HuH-7.5 (cell line): ENCODE data around the gene KAT2A.

Experiments used
- DNase-seq: peaks from one replicate; pipeline ENCODE4 v3.0.0; 2011; ENCODE audit warnings: low spot score

Gene KAT2A

DNA sequence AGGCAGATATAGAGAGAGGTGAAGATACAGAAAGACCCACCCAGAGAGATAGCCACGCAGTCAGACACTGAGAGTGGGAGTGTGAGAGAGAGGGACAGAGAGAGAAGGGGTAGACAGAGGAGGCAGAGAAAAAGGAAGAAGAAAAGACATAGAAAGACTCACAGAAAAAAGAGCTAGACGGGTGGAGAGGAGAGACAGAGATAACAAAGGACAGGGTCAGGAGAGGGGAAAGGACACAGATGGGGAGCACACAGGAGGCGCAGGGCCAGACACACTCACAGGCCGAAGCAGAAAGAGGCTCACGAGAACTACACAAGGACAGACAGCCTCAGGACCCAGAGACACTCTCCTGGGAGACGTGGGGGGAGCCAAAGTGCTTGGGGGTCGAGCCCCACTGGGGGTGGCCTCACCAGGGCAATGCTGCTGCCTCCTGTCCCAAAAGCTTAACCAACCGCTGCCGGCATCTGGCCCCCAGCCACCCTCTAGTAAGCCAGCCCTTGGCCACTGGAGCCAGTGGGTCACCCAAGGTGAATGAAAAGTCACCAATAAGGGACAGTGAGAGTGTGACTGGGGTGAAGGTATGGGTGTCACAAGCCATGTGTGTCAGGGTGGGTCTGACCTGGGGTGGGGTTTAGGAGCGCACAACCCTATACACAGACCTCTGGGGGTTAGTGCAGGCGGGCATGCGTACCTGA lies 26.6 kb downstream of the KAT2A start:
- no peak for DNase-seq

DNA sequence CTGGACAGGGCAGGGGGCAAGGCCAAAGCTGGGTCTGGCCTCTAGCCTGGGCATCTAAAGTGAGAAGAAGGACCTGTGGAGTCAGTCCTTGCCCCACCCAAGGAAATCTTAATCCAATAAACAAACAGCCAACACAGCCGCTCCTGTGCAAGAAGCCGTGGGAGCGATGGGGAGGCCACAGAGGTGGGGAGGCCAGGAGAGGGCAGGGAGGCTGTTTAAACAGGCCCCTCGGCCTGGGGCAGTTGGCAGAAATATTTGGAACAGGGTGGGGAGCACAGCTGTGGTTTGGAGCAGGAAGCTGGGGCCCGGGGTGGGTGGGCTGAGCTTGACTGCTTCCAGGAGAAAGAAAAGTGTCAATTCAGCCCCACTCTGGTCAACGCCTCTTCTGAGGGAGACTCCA lies 28.2 kb downstream of the KAT2A start:
- DNase-seq, result no peak

DNA sequence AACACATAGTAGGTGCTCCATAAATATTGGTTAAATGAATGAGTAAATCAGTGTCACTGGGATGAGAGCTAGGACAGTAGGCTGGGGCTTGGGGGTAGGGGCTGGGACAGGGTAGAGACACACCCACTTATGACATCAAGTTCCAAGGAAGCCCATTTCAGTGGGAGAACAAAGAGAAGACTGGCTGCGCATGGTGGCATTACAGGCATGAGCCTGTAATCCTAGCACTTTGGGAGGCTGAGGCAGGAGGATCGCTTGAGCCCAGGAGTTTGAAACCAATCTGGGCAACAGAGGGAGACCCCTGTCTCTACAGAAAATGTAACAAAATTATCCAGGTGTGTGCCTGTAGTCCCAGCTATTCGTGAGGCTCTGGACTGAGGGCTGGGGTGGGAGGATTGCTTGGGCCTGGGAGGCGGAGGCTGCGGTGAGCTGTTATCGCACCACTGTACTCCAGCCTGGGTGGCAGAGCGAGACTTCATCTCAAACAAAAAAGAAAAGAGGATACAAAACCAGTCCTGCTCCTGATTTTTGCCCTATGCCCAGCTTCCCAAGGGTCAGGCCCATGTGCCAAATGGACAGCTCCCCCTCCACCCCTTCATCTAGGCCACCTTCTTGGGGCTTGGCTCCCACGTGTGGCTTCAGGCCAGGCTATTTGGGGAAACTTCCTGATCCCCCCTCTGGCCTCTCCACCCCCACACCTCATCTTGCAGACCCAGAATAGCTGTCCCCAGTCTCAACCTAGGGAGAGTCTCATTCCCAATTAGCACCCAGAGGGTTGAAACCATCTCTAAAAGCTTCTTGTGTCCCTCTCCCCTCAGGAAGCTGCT lies 30.0 kb downstream of the KAT2A start:
- DNase-seq, result no peak

DNA sequence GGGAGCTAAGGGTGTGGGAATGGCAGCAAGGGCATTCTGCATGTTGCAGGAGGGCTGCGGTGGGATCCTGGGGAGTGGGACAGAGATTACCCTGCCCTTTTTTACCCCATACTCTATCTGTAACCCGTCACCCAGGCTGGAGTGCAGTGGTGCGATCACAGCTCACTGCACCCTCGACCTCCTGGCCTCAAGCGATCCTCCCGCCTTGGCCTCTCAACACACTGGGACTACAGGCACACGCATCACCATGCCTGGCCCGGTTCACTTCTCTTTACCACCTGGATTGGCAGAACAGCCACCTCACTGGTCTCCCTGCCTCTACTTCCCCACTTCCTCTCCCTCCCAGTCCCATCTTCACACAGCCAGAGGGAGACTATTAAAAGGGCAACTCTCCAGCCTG lies 32.4 kb downstream of the KAT2A start:
- no peak for DNase-seq

DNA sequence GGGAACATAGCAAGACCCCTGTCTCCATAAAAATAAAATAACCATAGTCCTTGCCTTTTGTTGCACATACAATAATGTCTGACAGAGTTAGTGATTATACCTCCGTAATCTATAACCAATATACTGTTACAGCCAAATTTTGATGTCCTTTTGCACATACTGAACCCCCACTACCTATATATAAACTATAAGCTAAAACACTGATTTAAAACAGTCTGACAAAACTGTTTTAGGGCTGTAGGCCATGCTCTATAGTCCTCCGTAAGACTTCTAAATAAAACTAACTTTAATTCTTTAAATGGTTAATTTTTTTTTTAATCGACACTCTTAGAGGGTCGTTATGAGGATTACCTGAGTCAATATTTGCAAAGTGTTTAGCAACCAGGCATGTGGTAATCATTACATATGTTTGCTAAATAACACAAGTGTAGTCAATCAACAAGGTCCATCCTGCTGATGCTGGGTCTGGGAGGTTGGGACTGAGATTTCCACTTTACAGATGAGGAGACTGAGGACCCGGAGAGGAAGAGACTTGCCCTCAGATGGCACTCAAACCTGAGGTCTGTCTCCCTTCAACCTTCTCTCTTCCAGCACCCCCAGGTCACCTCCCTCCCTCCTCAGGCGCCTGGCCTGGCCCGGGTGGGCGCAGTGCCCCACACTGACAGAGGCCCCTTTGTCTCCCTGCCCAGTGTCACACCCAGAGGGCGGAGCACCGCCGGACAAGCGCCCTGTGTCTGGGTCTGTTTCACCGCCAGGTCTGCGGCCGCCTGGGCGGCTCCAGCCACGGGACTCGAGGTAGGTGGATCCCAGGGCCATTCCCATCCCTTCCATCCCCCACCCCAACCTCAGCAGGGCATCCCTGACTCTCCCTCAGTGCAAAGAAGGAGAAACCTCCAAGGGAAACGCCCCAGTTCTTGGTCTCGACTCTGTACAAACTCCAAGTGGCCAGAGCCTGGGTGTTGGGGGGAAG lies 33.1 kb downstream of the KAT2A start:
- DNase-seq, result peak; percentile 74

DNA sequence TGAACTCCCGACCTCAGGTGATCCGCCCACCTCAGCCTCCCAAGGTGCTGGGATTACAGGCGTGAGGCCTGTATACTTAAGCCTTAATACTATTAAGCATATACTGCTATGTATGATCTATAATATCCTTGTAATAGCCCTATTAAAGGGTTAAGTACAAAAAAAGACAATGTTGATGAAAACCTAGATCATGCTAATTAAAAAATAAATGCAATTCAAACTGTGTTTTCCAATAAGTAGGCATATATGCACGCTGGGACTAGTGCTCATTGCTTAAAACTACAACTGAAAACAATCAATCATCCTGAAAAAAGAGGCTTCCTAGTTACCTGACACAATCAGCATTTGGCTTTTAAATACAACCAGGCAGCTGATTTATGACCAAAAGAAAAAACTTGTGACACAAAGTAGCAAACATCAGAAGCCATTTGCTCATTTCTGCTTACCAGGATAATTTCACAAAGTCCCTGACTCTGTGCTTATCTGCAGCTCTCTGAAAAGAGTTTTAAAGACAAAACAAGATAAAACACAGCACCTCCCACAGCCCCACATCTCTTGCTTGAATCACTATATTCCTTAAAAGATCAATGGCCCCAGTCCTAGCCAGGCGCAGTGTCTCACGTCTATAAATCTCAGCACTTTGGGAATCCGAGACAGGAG lies 34.0 kb downstream of the KAT2A start:
- no peak for DNase-seq

DNA sequence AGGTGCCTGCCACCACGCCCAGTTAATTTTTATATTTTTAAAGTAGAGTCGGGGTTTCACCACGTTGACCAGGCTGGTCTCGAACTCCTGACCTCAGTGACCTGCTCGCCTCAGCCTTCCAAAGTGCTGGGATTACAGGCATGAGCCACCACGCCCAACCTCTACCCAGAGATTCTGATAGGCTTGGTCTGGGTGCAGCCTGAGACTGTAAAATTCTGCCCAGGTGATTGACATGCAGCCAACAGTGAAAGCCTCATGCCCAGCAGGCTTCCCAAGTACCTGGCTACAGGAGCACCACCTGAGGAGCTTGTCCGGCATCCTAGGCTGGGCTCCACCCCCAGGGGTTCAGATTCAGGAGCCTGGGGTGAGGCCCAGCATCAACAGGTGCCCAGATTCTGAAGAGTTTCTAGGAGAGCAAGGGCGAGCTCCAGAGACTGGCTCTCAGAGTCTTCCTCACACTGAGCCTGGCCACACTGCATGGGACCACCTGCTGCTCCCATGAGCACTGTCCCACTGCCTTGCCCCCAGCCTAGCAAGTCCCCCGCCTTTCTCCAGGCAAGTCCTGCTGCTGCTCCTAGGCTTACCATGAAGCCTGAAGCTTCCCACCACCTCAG lies 39.5 kb downstream of the KAT2A start:
- DNase-seq, result no peak

DNA sequence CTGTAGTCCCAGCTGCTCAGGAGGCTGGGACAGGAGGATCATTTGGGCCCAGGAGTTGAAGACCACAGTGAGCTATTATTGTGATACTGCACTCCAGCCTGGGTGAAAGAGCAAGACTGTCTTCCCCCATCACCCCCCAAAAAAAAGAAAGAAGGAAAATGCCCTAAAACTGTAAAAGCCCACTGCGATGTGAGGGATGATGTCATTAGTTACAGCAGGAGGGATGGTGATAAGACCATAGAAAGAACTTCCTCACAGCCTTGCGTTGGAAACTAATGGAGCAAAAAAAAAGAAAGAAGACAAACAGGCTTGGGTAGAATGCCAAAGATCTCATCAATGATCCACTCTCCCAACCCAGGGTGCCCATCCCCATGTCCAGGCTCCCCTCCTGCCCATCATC lies 41.6 kb downstream of the KAT2A start:
- DNase-seq, result no peak

DNA sequence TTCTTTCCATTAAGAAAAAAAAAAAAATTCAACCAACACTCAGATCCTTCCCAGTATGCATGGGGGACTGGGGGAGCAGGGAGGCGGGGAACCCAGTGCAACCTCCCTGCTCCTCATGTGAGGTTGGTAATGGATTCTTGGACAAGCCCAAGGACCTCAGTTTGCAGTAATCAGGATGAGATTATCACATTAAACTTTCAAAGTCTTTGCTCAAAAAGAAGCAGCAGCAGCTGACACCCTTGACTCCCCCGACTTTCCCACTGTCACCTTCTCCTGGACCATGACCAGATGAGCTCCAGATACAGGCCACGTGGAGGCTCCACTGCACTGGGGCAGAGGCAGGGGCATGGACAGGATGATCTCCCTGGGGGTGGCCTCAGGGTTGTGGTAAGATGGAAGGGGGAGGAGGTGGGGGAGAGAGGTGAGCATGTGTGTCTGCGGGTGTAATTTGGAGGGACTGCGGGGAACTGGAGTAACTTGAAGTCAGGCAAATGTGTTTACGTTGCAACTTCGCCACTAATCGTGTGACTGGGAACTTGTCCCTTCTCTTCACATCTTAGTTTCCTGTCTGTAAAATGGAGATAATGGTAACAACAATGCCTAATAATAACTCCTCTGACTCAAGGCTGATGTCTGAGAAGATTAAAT lies 42.6 kb downstream of the KAT2A start:
- no peak for DNase-seq

DNA sequence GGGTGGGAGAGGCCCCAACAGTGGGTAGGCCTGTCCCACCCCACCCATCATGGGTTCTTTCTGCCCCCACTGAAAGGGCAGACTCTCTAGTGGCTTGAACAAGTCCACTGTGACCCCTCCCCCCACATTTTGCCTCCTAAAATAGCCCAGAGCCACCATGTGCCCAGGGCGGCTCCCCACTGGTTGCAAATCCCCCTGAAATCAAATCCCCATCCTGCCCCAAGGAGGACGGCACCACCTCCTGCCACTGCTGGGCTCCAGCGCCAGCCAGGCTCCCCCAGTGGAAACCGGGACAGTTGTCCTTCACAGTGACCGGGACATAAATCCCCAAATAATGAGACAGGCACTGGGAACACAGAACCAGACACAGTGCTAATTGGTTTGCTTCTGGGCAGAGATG lies 43.4 kb downstream of the KAT2A start:
- no peak for DNase-seq

DNA sequence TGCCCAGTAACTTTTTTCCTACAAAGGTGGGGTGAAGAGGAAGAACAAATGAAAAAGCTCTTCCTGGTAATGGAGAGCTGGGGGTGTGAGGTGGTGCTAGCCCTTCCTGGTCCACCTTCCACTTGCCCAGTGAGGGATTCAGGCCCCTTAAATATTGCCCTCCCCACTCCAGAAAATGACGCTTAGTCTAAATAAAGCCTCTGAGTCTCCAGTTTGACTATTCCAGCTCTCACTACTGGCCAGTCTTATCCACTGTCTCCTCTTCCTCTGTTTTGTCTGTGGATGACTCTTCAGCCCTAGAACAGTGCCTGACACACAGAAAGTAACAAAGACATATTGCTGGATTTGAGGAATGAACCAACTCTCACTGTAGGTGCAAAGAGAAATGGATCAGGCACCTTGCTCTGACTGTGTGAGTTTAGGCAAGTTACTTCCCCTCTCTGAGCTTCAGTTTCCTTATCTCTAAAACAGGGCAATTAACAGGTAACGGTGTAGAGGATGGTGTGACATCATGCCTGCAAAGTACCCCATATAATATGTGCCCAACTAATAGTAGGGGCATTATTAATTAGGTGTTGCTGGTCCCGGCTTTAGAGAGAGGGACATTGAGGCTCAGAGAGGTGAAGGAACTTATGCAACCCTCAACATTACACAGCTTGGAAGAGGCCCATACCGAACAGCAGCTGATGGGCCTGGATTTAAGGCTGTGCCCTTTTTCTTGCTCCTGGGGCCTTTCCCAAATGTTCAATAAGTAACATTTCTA lies 44.2 kb downstream of the KAT2A start:
- DNase-seq, result no peak

DNA sequence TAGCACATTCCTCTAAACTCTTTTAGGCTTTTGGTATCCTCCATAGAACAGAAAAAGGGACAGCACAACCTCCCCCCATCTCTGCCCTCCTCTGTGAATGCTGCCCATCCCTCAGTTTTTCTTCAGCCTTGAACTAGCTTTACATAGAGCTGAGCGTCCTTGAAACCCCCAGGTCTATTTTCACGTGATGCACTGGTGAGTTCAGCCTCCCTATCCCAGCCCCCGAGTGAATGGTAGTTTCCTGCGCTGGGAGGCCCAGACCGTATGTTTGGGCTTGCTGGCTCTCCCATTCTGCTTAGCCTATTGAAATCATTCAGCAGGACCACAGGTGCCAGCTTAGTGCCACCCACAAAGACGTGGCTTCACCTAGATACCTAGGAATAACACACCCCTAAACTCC lies 45.4 kb downstream of the KAT2A start:
- DNase-seq, result no peak

DNA sequence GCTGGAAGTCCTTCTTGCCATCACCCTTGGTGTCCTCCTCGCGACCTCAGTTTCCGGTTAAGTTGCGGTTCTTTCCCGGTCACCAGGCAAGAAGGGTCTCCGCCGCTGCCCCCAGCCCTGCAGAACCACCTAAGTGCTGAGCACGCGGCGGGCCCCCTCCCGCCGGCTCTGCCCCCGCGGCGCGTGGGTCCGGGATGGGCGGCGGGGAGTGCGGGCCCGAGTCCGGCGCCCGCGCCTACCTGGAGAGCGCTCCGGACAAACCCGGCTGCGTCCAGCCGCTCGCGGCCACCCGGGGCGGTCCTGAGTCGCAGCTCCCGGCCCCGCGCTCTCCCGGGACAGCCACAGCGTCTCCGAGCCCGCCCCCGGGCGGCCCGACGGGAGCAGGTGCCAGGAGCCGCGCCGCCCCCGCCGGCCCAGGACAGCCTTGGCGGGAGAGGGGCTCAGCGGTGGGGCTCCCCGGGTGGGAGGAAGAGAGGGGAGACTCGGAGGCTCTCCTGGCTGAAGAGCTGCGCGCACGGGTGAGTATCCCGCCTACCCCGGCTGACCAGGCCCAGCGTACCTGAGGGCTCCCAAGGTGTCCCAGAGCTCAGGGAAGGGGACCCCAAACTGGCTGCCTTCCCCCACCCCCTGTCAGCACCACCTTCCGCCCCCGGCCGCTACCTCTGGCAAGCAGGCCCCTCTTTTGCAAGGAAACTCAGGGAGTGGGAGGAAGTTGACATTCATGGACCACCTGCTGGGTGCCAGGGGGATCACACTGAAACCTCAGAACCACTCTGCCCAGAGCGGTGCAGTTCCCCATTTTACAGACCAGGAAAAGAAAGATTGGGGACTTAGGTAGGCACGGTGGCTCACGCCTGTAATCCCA lies 48.6 kb downstream of the KAT2A start:
- peak; percentile 65 for DNase-seq

DNA sequence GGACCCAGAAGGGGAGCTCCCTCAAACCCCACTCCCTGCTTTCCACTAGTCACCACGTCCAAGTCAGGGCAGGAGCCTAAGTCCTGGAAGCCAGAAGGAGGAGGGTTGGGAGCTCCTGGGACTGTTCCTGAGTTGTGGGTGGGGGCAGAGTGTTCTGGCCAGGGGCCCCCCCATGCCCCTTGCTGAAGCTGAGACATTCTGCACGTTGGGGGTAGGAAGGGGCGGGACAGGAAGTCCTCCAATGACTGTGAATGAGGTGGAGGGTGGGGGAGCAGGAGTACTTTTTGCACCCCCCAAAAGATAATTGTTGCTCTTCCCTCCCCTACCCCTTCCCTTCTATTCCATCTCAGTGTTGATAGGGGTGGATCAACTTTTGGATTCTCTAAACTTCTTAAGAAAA lies 49.4 kb downstream of the KAT2A start:
- no peak for DNase-seq

DNA sequence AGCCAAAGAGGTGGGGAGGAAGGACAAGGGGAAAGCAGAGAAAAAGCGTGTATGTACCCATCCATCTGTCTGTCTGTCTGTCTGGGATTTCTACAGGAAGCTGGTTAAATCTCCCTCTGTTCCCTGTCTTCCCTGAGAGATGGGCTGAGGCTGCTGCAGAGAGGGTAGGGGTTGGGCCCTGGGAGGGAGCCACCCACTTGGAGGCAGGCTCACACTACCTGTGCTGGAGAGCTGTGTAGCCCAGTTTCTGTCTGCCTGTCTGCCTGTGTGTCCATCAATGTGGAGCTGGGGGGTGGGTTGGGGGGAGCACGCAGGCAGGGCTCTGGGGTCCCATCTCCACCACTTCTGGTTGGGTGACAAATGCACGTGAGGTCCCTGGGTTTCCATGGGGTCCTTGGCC lies 52.2 kb downstream of the KAT2A start:
- no peak for DNase-seq

DNA sequence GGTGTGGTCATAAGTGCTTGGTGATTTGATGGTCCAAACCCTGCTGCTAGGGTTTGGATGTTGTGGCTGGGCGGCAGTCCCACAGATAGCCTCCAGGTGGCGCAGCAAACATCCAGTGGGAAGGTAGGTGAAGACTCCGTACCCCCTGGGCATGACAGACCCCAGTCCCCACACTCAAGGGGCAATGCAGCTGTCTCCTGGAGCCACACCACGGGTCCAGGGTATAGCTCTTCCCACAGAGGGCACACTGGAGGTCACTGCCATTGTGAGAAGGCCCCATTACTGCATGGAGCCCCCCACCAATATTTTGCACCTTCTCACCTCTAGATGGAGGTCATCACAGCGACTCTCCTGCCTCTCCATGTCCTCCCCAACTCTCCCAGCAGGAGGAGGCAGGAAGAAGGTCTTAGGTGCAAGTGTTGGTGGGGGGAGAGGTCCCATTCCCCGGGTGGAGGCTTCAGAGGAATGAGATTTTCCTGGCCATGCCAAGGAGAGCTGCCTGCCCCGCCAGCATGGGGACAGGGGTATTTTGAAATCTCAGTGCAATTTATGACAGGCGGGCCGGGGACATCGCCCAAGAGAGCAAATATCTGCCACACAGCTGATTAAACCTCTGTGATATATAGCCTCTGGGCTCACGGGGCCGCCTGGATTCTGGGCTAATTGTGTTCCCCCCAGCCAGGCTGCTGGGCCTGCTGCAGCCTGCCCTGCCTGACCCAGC lies 53.6 kb downstream of the KAT2A start:
- peak; percentile 86 for DNase-seq

DNA sequence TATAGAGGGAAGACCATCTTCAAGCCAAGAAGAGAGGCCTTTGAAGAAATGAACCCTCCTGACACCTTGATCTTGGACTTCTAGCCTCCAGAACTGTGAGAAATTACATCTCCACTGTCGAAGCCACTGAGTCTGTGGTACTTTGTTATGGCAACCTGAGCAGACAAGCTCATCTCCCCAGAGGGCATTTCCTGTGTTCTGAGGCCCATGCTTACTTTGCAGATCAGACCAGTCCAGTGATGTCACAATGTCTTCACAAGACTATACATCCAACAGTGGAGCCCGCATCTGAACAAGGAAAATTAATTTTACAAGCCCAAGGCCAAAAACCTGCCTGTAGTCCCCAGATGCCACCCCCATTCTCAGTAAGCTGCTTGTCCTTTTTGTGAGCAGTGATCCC lies 56.0 kb downstream of the KAT2A start:
- DNase-seq, result no peak
